ENCODE measurements around the gene TMEM163. TPM values are rescaled to one million over a fixed set of nuclear protein-coding genes. Genes with fewer than 3 reads are reported as not detected.
"Not testable (repeated sequence)": the region's sequence is repeated elsewhere in the genome, so short reads cannot be mapped to it uniquely, and the experiment has no call there.

Gene TMEM163
- total RNA-seq, 2 donors from 2014 or later = 0.26 to 1.3 TPM

DNA sequence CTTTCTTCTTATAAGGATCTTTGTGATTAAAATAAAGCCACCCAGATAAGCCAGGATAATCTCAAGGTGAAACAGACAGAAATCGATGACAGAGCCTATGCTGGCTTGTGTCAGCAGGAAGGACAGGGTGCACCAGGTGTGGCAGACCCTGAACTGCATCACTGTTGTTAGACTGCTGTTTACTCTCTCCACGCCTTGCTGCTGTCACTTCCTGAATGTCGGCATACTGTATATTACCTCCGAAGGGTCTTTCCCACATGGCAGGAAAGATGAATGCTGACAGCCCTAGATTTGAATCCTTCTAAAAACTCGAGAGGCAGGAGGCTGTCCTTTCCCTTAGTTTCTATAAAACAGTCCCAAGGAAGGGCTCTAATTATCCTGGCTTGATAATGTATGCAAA, 18.9 kb upstream of the TMEM163 start:
- ATAC-seq (replicated peaks) = no peak
- H3K4me3 Mint-ChIP-seq = no peak overlapping the region
- H3K36me3 Mint-ChIP-seq (ENCODE audit: low read depth) = no peaks in the 10 kb centered on the region
- H3K9me3 Mint-ChIP-seq = no peaks in the 10 kb centered on the region
- H3K4me1 Mint-ChIP-seq = no peaks in the 10 kb centered on the region
- H3K27ac Mint-ChIP-seq = no peak overlapping the region
- H3K27me3 Mint-ChIP-seq = peaks cover 35% of the 10 kb centered on the region

DNA sequence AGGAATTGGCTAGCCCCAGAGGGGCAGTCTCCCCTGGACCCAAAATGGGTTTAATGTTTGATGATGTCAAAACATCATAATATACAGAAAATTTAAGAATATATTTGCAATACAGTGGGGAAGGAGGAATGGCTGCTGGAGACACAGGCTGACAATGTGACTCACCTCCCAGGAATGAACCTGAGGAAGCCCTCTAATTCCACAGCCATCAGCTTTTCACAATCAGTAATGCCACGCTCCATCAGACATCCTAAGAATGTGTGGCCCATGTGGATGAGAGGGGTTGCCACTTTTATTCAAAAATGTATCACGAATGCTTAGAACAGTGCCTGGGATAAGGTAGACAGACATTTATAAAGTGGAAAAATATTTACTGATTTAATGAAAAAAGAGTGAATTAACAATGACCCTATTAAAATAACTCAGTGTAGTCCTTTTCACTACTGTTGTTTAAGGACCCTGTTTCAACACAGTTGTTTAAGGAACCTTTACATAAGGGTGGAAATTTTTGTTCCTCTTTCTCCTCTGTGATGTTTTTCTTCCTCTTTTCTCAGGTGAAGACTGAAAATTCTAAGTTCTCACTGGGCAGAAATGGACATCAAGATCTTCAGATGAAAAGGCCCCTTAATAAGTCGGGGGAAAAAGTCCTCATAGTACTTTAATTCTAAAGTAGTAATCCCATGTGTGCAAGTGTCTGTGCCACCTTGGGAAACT, 17.5 kb upstream of the TMEM163 start:
- Mint-ChIP-seq H3K36me3 (ENCODE audit: low read depth) (no peaks in the 10 kb centered on the region), H3K27me3 (peaks cover 35% of the 10 kb centered on the region), H3K4me1 (no peaks in the 10 kb centered on the region), H3K9me3 (peaks cover 3% of the 10 kb centered on the region), H3K4me3 (no peak overlapping the region), H3K27ac (no peak overlapping the region)
- no peak for ATAC-seq (replicated peaks)

DNA sequence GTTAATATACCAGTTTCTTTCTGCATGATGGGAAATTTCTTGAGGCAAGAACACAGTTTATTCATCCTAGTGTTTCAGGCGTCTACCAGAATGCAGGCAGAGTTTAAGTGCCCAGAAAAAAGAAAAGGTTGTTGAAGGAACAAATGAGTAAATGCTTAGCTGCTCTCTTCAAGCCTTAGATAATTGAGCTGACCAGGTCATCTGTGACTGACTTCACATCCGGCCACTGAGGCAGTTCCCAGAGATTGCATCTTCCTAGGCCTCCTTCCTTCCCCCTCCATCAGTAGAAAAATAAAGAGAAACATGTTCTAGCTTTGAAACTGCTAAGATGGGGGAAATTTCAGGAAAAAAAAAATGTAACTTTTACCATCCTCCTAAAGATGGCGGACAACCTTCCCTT, 9.4 kb upstream of the TMEM163 start:
- no peak for ATAC-seq (replicated peaks)
- Mint-ChIP-seq H3K4me1 (no peaks in the 10 kb centered on the region), H3K27me3 (peaks cover 14% of the 10 kb centered on the region), H3K36me3 (ENCODE audit: low read depth) (no peaks in the 10 kb centered on the region), H3K9me3 (peaks cover 3% of the 10 kb centered on the region), H3K27ac (no peak overlapping the region), H3K4me3 (no peak overlapping the region)

DNA sequence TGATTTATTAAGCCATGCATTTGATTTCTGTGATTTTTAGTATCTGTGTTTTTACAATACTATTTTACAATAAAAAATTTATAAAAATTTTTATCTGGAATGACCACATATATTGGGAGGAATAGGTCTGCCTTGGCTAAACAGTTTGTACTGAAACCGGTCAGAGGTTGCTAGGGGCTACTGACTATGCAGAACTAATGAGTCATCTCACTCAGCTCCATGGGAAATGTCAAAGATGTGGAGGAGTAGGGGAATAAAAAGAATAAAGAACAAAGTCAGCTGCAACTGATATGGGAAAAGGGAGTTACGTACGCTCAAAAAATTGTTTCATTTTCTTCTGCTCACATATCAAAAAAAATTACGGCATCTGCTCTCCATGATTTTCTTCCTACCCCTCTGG, 8.6 kb upstream of the TMEM163 start:
- peaks cover 3% of the 10 kb centered on the region for H3K9me3 Mint-ChIP-seq

DNA sequence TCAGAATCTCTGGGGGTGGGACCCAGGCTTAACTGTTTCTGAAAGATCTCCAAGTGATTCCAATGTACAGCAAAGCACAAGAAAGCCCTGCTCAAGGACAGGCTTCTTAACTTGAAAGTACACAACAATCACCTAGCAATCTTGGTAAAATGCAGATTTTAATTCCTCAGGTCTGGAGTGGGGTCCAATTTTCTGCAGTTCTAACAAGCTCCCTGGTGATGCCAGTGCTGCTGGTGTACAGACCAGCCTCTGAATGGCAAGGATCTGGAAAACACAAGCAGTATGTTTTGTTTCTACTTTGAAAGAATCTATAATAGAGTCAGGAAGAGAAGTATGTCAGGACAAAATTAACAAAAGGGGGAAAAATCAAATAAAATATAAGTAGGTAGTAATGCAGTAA, 7.8 kb upstream of the TMEM163 start:
- H3K9me3 Mint-ChIP-seq = no peaks in the 10 kb centered on the region
- no peak overlapping the region for H3K27ac Mint-ChIP-seq
- H3K4me3 Mint-ChIP-seq = no peak overlapping the region
- no peaks in the 10 kb centered on the region for H3K4me1 Mint-ChIP-seq
- no peak for ATAC-seq (replicated peaks)
- peaks cover 19% of the 10 kb centered on the region for H3K27me3 Mint-ChIP-seq
- no peaks in the 10 kb centered on the region for H3K36me3 Mint-ChIP-seq (ENCODE audit: low read depth)

More for the DNA sequence above, 8.6 kb upstream of the TMEM163 start:
- H3K27ac Mint-ChIP-seq = no peak overlapping the region
- no peak overlapping the region for H3K4me3 Mint-ChIP-seq
- H3K27me3 Mint-ChIP-seq = peaks cover 14% of the 10 kb centered on the region
- ATAC-seq (replicated peaks) = no peak
- H3K36me3 Mint-ChIP-seq (ENCODE audit: low read depth) = no peaks in the 10 kb centered on the region
- H3K4me1 Mint-ChIP-seq = no peaks in the 10 kb centered on the region

DNA sequence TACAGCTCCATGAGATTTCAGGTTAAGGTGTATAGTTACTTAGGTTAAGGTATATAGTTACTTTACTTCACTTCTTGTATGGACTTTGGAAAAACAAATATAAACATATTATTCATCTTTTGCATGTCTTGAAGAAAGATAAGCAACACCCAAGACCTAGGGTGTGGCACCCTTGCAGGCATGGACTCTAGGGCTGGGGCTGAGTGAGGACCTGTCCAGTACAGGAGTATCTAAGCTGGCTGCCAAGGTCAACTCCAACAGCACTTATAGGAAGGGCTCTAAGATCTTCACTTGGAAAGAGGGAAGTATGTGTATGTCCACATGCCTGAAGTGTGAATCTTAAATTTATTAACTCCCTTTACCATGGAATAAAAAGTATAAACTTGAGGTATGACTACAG, 7.1 kb upstream of the TMEM163 start:
- no peaks in the 10 kb centered on the region for H3K36me3 Mint-ChIP-seq (ENCODE audit: low read depth)
- no peaks in the 10 kb centered on the region for H3K9me3 Mint-ChIP-seq
- ATAC-seq (replicated peaks) = no peak
- H3K27ac Mint-ChIP-seq = no peak overlapping the region
- H3K4me3 Mint-ChIP-seq = no peak overlapping the region
- peaks cover 25% of the 10 kb centered on the region for H3K27me3 Mint-ChIP-seq
- H3K4me1 Mint-ChIP-seq = no peaks in the 10 kb centered on the region

DNA sequence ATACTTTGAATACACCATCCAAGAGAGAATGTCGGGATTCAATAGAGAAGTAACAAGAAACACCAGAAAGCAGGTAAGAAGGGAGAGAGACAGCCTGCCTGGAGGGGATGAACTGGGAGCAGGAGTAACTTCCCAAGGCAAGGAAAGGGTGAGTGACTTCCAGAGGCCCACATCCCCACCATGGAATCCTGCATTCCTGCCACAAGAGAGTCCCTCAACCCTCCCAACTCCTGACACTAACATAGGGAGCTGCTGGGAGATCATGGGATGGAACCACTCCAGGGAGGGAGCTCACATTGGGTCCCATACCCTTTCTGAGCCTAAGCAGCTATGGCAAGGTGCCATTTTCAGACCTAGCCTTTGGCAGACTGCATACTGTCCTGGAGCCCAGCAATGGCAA, 5.5 kb upstream of the TMEM163 start:
- Mint-ChIP-seq H3K9me3 (no peaks in the 10 kb centered on the region), H3K27me3 (peaks cover 41% of the 10 kb centered on the region), H3K4me3 (no peak overlapping the region), H3K36me3 (ENCODE audit: low read depth) (no peaks in the 10 kb centered on the region), H3K4me1 (no peaks in the 10 kb centered on the region), H3K27ac (no peak overlapping the region)
- no peak for ATAC-seq (replicated peaks)

DNA sequence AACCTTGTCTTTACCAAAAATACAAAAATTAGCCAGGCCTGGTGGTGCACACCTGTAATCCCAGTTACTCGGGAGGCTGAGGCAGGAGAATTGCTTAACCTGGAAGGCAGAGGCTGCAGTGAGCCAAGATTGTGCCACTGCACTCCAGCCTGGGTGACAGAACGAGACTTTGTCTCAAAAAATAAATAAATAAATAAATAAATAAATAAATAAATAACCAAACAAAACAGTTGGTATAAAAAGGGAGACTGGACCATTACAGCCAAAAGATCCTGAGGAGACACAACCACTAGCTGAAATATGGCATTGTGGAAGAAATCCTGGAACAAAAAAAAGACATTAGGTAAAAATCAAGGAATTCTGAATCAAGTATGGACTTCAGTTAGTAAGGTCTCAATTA, 4.9 kb upstream of the TMEM163 start:
- H3K4me1 Mint-ChIP-seq; H3K9me3 Mint-ChIP-seq; ATAC-seq (replicated peaks); H3K36me3 Mint-ChIP-seq (ENCODE audit: low read depth); H3K27ac Mint-ChIP-seq; H3K4me3 Mint-ChIP-seq: not testable (repeated sequence)
- H3K27me3 Mint-ChIP-seq = peaks cover 41% of the 10 kb centered on the region

DNA sequence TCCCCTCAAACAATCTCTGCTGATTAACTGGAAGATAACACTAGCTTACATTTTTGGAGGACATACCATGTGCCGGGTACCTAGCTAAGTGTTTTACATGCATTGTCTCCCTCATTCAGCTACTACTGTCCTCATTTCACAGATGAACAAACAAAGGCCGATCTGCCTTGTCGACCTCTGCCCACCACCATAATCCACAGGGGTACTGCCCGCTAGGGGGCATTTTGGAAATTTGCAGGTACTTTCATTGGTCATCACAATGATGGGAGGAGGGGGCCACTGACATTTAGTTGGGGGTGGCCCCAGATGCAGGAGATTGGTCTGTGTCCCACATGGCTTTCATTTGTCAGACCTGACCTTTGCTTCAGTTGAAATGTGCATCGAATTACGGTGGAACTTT, 3.9 kb upstream of the TMEM163 start:
- peaks cover under 1% of the 10 kb centered on the region for H3K36me3 Mint-ChIP-seq (ENCODE audit: low read depth)
- no peak overlapping the region for H3K4me3 Mint-ChIP-seq
- H3K27ac Mint-ChIP-seq = no peak overlapping the region
- ATAC-seq (replicated peaks) = no peak
- H3K4me1 Mint-ChIP-seq = no peaks in the 10 kb centered on the region
- no peaks in the 10 kb centered on the region for H3K9me3 Mint-ChIP-seq
- peaks cover 39% of the 10 kb centered on the region for H3K27me3 Mint-ChIP-seq

DNA sequence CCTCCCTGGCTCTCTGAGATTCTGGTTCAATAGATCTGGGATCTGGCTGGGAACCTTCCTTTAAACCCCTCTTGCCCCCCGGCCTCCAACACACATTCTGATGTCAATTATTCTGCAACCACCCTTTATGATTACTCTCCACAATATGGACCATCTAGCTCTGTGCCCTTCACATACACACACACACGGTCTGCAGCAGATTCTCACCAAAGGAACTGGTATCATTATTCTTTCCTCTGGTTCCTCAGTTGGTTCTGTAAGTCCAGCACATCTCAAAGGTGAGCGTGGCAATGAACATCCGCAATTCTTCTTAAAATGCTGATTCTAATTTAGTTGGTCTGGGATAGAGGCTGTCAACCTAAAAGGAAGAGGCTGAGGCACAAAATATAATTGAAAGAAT, 2.8 kb upstream of the TMEM163 start:
- ATAC-seq (replicated peaks) = no peak
- H3K4me3 Mint-ChIP-seq = no peak overlapping the region
- no peaks in the 10 kb centered on the region for H3K9me3 Mint-ChIP-seq
- H3K27ac Mint-ChIP-seq = no peak overlapping the region
- H3K27me3 Mint-ChIP-seq = peaks cover 42% of the 10 kb centered on the region
- H3K4me1 Mint-ChIP-seq = no peaks in the 10 kb centered on the region
- H3K36me3 Mint-ChIP-seq (ENCODE audit: low read depth) = peaks cover 8% of the 10 kb centered on the region

DNA sequence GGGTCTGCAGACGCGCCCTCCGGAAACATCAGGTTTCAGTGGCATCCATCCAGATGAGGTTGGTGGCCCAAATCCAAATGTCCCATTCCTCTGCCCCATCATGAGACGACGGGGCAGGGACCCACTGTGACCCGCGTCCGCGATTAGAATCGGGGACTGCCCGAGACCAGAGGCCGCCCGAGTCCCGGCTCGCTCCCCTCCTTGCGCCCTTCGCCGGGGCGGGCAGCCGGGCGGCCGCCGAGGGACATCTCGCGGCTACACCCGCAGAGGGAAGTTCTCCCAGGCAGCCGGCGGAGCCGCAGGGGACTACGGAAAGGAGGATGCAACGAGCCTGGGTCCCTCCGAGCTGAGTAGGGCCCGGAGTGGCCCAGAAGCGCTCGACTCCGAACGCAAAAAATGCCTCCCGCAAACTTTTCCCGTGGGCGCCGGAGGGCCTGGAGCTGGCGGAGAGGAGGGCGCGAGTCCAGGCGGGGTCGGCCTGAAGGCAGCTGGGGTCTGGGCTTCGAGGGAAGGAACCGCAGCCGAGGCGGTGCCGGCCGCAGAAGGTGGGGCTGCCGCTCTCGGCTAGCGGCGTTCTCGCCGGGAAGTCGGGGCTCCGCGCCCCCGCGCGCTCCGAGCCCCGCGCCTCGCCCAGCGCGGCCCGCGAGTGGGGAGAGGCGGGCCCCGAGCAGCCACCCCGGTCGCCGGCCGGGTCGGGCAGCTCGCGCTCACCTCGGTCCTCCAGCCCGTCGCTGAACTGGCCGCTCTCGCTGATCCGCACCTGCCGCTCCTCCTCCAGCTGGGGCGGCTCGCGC, 580 bp downstream of the TMEM163 start:
- Mint-ChIP-seq H3K4me1 (peaks cover 12% of the 10 kb centered on the region), H3K9me3 (no peaks in the 10 kb centered on the region), H3K4me3 (peak overlapping the region; percentile 68), H3K36me3 (ENCODE audit: low read depth) (peaks cover 8% of the 10 kb centered on the region), H3K27ac (no peak overlapping the region), H3K27me3 (peaks cover 48% of the 10 kb centered on the region)
- ATAC-seq (replicated peaks) = peak; percentile 5

DNA sequence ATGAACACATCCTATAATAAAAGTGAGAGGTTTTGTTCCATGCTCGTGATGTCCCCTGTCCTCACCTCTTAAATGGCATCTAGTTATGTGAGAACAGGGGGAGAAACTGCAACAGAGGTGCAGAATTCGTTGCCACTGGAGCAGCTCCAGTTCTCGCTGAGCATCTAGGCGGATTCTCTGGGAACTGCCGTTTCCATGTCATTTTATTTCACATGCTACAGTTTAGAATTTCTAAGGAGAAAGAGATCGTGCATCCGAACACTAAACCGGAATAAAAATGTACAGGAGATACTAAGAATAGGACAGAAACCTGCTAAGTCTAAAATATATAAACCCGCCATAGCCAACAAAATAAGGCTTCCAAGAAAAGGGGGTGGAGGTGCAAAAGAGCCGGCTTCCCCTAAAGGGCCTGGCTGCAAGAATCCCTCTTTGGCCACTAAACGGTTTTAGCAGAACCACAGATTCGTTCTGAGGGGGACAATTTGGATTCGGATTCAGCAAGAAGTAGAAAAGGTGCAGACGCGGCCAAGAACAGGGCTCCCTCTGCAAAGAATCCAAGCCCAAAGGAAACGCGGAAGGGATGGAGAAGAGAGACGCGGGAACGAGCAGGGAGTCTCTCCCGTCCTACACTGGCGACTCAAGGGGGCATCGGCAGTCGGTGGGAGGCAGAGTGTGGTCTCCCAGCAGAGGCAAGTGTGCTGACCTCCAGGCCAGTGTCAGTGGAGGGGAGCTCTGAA, 1.3 kb downstream of the TMEM163 start:
- Mint-ChIP-seq H3K4me1 (peaks cover 12% of the 10 kb centered on the region), H3K27me3 (peaks cover 48% of the 10 kb centered on the region), H3K9me3 (no peaks in the 10 kb centered on the region), H3K4me3 (peak overlapping the region; percentile 68), H3K36me3 (ENCODE audit: low read depth) (peaks cover 8% of the 10 kb centered on the region), H3K27ac (no peak overlapping the region)
- ATAC-seq (replicated peaks) = no peak

DNA sequence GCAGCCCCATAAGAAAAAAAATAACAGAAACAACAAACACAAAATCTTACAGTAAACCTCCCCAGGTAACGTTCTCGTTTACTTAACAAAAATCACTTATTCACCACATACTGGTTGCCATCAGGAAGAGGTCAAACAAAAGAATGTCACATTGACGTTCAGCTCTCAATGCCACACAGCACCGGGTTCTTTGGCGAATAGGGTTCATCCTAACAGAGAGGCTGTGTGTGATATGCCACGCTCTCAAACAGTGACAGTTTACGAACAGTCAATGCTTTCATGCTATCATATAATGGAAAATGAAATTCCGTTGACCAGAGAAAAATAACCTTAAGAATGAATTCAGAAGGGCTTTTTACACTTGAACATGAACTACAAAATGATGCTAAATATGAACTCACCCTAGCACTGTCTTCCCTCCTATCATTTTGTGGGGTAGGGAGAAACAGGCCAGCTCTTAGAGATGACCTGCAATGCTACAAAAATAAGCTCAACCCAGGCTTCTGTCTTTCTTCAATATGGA, 2.0 kb downstream of the TMEM163 start:
- no peak for ATAC-seq (replicated peaks)
- H3K27ac Mint-ChIP-seq = no peak overlapping the region
- peak overlapping the region; percentile 68 for H3K4me3 Mint-ChIP-seq
- peaks cover 12% of the 10 kb centered on the region for H3K4me1 Mint-ChIP-seq
- peaks cover 47% of the 10 kb centered on the region for H3K27me3 Mint-ChIP-seq
- H3K36me3 Mint-ChIP-seq (ENCODE audit: low read depth) = peaks cover 8% of the 10 kb centered on the region
- no peaks in the 10 kb centered on the region for H3K9me3 Mint-ChIP-seq

DNA sequence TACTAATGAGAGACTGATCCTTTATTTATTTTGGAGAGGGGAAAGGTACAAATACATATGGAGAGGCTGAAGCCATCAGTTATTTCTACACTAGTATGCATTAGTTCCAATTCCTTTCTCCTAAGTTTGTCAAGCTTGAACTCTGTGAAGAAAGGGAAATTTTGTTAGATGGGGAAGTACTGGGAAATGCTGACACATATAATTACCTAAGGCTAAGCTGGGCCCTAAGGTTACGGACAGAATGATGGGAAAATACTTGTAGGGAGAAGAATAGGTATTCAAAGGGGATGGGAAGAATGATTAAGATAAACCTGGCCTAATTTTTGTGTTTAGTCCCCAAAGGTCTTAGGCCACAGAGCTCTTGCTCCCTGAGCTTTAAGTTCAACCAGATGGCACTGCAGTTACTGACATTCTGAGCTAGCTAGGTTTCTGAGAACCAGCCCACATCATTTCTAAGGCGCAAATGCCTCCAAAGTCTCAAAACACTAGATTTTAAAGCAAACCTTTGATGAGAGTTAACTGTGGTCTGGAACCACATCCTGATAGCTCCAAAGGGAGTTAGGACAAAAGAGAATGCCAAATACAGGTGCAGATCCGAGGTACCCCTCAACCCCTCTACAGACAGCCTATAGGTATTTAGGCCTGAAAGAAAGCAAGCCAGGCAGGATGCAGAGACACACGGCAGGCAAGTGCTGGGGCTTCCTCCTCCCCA, 2.7 kb downstream of the TMEM163 start:
- ATAC-seq (replicated peaks) = no peak
- Mint-ChIP-seq H3K4me1 (peaks cover 12% of the 10 kb centered on the region), H3K36me3 (ENCODE audit: low read depth) (peaks cover 8% of the 10 kb centered on the region), H3K4me3 (peak overlapping the region; percentile 68), H3K9me3 (no peaks in the 10 kb centered on the region), H3K27me3 (peaks cover 44% of the 10 kb centered on the region), H3K27ac (no peak overlapping the region)

Measured in activated T-helper 17 cell treated with anti-CD3 and anti-CD28 coated beads, Interleukin-2, amount 50 U/mL, for 72 hours (primary cell).